Heart right ventricle (tissue), 16 donors: ENCODE results near the gene PATJ. TPM values are rescaled to one million over a fixed set of nuclear protein-coding genes. Genes with fewer than 3 reads are reported as not detected.
"Not testable (repeated sequence)": the region's sequence is repeated elsewhere in the genome, so short reads cannot be mapped to it uniquely, and the experiment has no call there.

Source experiments
- ATAC-seq, 8 donors: fragments of 200-7000 bp; cut with Tn5 transposase; one replicate each; pipeline ENCODE4 v1.9.1; 2020; ENCODE audit warnings: mild to moderate bottlenecking in 8 of 8, moderate library complexity in 8 of 8, moderate number of reproducible peaks in 1 of 8
- DNase-seq, 2 donors: peaks; one replicate each; pipeline ENCODE4 v3.0.0-alpha.2; 2020
- H3K27ac ChIP-seq, 10 donors: fragments of 200-600 bp; sonication (generic) in 2 of 10; one replicate each; pipeline versions ENCODE4 v1.5.0 to v1.8.0; 2020 to 2022; ENCODE audit warnings: mild to moderate bottlenecking in 3 of 10
- H3K27me3 ChIP-seq, 7 donors: fragments of 200-600 bp; one replicate each; pipeline ENCODE4 v1.8.0; 2021 to 2022; ENCODE audit warnings: mild to moderate bottlenecking in 2 of 7
- H3K36me3 ChIP-seq, 9 donors: fragments of 200-600 bp; sonication (generic) in 1 of 9; one replicate each; pipeline versions ENCODE4 v1.5.0 to v1.8.0; 2020 to 2022; ENCODE audit warnings: mild to moderate bottlenecking in 2 of 9
- H3K4me1 ChIP-seq, 9 donors: fragments of 200-600 bp; sonication (generic) in 1 of 9; one replicate each; pipeline versions ENCODE4 v1.5.0 to v1.8.0; 2020 to 2022; ENCODE audit warnings: mild to moderate bottlenecking in 4 of 9
- H3K4me3 ChIP-seq, 10 donors: fragments of 200-600 bp; sonication (generic) in 2 of 10; one replicate each; pipeline versions ENCODE4 v1.5.0 to v1.8.0; 2020 to 2022; ENCODE audit warnings: mild to moderate bottlenecking in 7 of 10, moderate library complexity in 2 of 10
- H3K9me3 ChIP-seq, 11 donors: fragments of 200-600 bp in 10 of 11; sonication (generic) in 2 of 11; one replicate each; pipeline versions ENCODE4 v1.5.0 to v1.8.0; 2013 to 2022; ENCODE audit warnings: mild to moderate bottlenecking in 2 of 11, control low read depth in 1 of 11, moderate library complexity in 1 of 11
- CTCF ChIP-seq, 9 donors: fragments of 200-600 bp; sonication (generic) in 2 of 9; IDR thresholded peaks; one replicate each; pipeline versions ENCODE4 v1.5.0 to v1.8.0; 2021 to 2022; ENCODE audit warnings: antibody characterized with exemption in 9 of 9, mild to moderate bottlenecking in 5 of 9, moderate library complexity in 1 of 9
- WGBS, 2 donors: extraction: QIAGEN DNeasy Blood & Tissue Kit; methylation state at CpG; one replicate each; pipeline ENCODE4 v1.1.7; 2013; ENCODE audit warnings: inconsistent platforms in 1 of 2; 5-methylcytosine and 5-hydroxymethylcytosine counted together
- intact Hi-C, 10 donors: fragments of 100-400 bp; cut with DNase I; formaldehyde crosslinking; loops; one replicate each; pipeline versions ENCODE4 v1.11.1 to v1.14.2; 2022
- polyA plus RNA-seq, 2 donors: library from polyadenylated mRNA; stranded (reverse); fragments of 200-250 nt; gene quantifications; one replicate each; pipeline ENCODE4 v1.2.3, GENCODE V29; 2013
- total RNA-seq, 10 donors: library from RNA; stranded (reverse); fragmentation: NEBNext Ultra II Directional in 3 of 10; extraction: Animal tissue kit (Norgen Biotek cat#: 25700) in 3 of 10; gene quantifications; one replicate each; pipeline versions ENCODE4 v1.2.1 to v1.2.4, GENCODE V29; 2021 to 2023
- donor health status: Arrhythmogenic right ventricular cardiomyopathy.
- donor health status: ischemic (EF 13 %, LVEDD 7.1; RV severe dilation, severe dysfunction).
- donor health status: healthy with polysubstance abuse.
- donor health status: DM: no; HTN: yes; CAD: no.
- donor health status: DM: no; HTN: no; CAD: no.
- donor health status: ischemic (EF 25% LVEDD 6.9; RV normal size, moderate dysfunction).
- donor health status: ischemic (EF 25% LVEDD 5.7; RV mildly dilated, moderate dysfunction).
- donor health status: healthy.
- donor health status: DM: yes; HTN: yes; CAD: no.
- donor health status: Ischemic cardiomyopathy.
- donor health status: ischemic (EF 35%, LVEDD 5.7; RV mildly dilated, moderate dysfunction).
- donor health status: nonischemic (EF 11% LVEDD 7.7; RV severe dilation, severe dysfunction).
- donor health status: DM: yes; HTN: yes; CAD: no.
- donor health status: PGD.
- donor health status: ischemic (EF 29% LVEDD 5.4; RV normal size, mild dysfunction).
- donor health status: nonischemic (EF 23%, LVEDD 6.1; RV moderate dilation, normal function).

Gene PATJ
- total and polyA plus RNA-seq, 12 donors = 3.7 to 213 (median 119) TPM

DNA sequence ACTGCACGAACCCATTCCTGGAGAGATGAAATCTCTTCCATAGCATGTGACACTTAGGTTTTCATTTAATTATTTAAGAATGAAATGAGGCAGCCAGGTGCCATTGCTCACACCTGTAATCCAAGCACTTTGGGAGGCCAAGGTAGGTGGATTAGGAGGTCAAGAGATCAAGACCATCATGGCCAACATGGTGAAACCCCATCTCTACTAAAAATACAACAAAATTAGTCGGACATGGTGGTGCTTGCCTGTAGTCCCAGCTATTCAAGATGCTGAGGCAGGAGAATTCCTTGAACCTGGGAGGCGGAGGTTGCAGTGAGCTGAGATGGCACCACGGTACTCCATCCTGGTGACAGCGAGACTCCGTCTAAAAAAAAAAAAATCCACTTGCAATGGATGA is 470.1 kb downstream of the PATJ start:
- no peak for TF ChIP-seq CTCF (IDR thresholded peaks at IDR 0.05)
- H3K27me3 ChIP-seq = no peaks in the 10 kb centered on the region
- H3K27ac ChIP-seq = no peak overlapping the region
- WGBS, 2 donors = 81 to 90% methylated on average over 6 of the region's 6 CpGs
- DNase-seq (no peak), ATAC-seq (no peak)
- intact Hi-C loops = no loop called here
- H3K9me3 ChIP-seq = peaks cover 0 to 25% (median 14%) of the 10 kb centered on the region in 11 donors
- no peak overlapping the region for H3K4me3 ChIP-seq
- H3K36me3 ChIP-seq = no peaks in the 10 kb centered on the region
- no peaks in the 10 kb centered on the region for H3K4me1 ChIP-seq

DNA sequence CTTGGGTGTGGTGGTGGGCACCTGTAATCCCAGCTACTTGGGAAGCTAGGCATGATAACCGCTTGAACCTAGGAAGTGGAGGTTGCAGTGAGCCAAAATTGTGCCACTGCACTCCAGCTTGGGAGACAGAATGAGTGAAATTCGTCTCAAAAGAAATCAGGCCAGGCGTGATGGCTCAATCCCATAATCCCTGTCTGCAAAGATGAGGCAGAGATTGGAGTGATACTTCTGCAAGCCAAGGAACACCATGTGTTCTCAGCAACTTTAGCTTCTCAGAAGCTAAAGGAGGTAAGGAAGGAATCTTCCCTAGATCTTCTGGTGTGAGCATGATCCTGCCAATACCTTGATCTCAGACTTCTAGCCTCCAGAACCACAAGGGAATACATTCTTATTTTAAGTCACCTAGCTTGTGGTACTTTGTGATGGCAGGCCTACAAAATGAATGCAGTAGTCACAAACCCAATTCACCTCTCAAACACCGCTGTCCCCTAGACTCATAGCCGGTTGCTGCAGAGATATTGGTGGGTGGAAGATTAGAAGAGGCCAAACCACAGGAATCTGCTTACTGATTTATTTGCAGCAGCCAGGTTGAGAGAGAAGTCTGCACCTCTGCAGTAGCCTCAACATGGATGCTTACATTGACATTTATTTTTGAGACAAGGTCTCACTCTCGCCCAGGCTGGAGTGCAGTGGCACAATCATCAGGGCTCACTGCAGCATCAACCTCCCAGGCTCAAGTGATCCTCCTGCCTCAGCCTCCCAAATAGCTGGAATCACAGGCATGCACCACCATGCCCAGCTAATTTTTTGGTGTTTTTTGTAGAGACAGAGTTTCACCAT is 471.0 kb downstream of the PATJ start:
- H3K36me3 ChIP-seq = no peaks in the 10 kb centered on the region
- DNase-seq (no peak), ATAC-seq (no peak)
- intact Hi-C loops = no loop called here
- peaks cover 0 to 25% (median 14%) of the 10 kb centered on the region in 11 donors for H3K9me3 ChIP-seq
- H3K27me3 ChIP-seq = no peaks in the 10 kb centered on the region
- H3K4me3 ChIP-seq = no peak overlapping the region
- H3K4me1 ChIP-seq = no peaks in the 10 kb centered on the region
- H3K27ac ChIP-seq = no peak overlapping the region
- TF ChIP-seq CTCF (IDR thresholded peaks at IDR 0.05) = no peak
- 78 to 85% methylated on average over 6 of the region's 6 CpGs for WGBS, 2 donors

DNA sequence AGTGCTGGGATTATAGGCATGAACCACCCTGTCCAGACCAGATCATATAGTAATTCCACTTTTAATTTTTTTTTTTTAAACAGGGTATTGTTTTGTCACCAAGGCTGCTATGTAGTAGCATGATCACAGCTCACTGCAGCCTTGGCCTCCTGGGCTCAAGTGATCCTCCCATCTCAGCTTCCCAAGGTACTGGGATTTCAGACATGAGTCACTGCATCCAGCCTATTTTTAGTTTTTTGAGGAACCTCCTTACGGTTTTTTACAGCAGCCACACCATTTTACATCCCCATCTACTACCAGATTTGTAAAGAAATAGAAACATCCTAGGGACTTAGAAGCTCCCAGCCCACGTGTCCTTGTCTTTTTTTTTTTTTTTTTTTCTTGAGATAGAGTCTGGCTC is 476.3 kb downstream of the PATJ start:
- no peak overlapping the region for H3K4me3 ChIP-seq
- WGBS, 2 donors = 58 to 90% methylated on average over 2 of the region's 2 CpGs
- ATAC-seq = no peak
- no peak for TF ChIP-seq CTCF (IDR thresholded peaks at IDR 0.05)
- no peak overlapping the region for H3K27ac ChIP-seq
- no peaks in the 10 kb centered on the region for H3K36me3 ChIP-seq
- no peaks in the 10 kb centered on the region for H3K4me1 ChIP-seq
- H3K27me3 ChIP-seq = no peaks in the 10 kb centered on the region
- intact Hi-C loops = no loop called here
- no peaks in the 10 kb centered on the region for H3K9me3 ChIP-seq
- DNase-seq = no peak

DNA sequence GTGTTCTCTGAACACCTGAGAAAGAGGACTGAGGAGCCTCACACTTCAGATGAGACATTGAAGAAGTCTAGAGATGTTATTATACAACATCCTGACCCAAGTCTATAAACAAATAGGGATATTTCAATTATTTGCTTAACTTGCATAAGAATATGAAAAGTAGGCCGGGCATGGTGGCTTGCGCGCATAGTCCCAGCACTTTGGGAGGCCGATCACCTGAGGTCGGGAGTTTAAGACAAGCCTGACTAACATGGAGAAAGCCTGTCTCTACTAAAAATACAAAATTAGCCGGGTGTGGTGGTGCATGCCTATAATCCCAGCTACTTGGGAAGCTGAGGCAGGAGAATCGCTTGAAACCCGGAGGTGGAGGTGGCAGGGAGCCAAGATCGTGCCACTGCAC is 478.2 kb downstream of the PATJ start:
- intact Hi-C loops, H3K36me3 ChIP-seq, H3K27ac ChIP-seq, H3K4me3 ChIP-seq, H3K4me1 ChIP-seq, ATAC-seq, H3K9me3 ChIP-seq, DNase-seq, H3K27me3 ChIP-seq: not testable (repeated sequence)
- WGBS, 2 donors = 92 to 94% methylated on average over 9 of the region's 9 CpGs

DNA sequence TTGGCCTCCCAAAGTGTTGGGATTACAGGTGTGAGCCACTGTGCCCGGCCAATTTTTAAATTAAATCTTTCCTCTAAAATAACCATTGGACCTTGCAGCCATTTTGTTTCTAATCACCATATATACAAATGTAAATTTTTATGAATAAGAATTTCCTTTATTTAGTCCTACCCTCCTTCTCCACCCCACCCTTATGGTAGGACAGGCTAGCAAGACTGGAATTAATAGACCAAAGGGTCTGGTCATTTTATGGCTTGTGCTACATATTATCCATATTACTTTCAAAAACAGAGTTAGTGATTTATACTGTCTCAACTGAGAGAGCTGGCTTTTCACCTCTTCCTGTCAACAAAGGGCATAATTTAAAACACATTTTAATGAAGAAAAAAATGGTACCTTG is 478.9 kb downstream of the PATJ start:
- H3K4me1 ChIP-seq = no peaks in the 10 kb centered on the region
- no peaks in the 10 kb centered on the region for H3K27me3 ChIP-seq
- DNase-seq (no peak), ATAC-seq (no peak)
- no peak overlapping the region for H3K27ac ChIP-seq
- no peak overlapping the region for H3K4me3 ChIP-seq
- no peaks in the 10 kb centered on the region for H3K9me3 ChIP-seq
- no peaks in the 10 kb centered on the region for H3K36me3 ChIP-seq
- WGBS, 2 donors = 97 to 98% methylated on average over 1 of the region's 1 CpG
- intact Hi-C loops = no loop called here
- no peak for TF ChIP-seq CTCF (IDR thresholded peaks at IDR 0.05)
